Measurements from ENCODE around the gene TRH.
"Not testable (repeated sequence)": the region's sequence is repeated elsewhere in the genome, so short reads cannot be mapped to it uniquely, and the experiment has no call there.

Gene TRH

GRCh38 chr3:130013246-130013645 lies 38.7 kb downstream of the TRH start:
- DNase-seq, result not testable (repeated sequence)

DNA sequence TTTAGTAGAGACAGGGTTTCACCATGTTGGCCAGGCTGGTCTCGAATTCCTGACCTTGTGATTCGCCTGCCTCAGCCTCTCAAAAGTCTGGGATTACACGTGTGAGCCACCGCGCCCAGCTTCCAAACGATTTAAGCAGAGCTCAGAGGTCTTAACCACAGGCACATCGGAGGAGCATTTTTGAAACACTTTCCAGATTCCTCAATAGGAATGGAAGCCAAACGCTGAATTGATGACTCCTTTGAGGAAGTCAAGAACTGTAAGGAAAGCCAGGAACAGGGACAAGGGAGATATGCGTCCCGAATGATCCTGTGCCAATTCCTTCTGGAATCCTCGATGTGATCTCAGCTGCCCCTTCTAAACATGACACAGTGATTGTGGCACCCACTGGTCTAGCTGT lies 40.0 kb downstream of the TRH start:
- DNase-seq, result no peak

- not testable (repeated sequence) for DNase-seq
Observed at GRCh38 chr3:130017661-130018060, 43.1 kb downstream of the TRH start.

GRCh38 chr3:130026146-130026829 lies 51.8 kb downstream of the TRH start:
- DNase-seq, result not testable (repeated sequence)

- not testable (repeated sequence) for DNase-seq
Observed at GRCh38 chr3:130027437-130027836, 52.9 kb downstream of the TRH start.

Data from T-helper 9 cell (primary cell).